NK-92 (cell line): Measurements from ENCODE around the gene TRIB2.

ENCODE experiments used
- DNase-seq: peaks from one replicate; lab custom pipeline; 2025; ENCODE audit not compliant: unreplicated experiment; lab: John Stamatoyannopoulos, UW

Gene TRIB2

DNA sequence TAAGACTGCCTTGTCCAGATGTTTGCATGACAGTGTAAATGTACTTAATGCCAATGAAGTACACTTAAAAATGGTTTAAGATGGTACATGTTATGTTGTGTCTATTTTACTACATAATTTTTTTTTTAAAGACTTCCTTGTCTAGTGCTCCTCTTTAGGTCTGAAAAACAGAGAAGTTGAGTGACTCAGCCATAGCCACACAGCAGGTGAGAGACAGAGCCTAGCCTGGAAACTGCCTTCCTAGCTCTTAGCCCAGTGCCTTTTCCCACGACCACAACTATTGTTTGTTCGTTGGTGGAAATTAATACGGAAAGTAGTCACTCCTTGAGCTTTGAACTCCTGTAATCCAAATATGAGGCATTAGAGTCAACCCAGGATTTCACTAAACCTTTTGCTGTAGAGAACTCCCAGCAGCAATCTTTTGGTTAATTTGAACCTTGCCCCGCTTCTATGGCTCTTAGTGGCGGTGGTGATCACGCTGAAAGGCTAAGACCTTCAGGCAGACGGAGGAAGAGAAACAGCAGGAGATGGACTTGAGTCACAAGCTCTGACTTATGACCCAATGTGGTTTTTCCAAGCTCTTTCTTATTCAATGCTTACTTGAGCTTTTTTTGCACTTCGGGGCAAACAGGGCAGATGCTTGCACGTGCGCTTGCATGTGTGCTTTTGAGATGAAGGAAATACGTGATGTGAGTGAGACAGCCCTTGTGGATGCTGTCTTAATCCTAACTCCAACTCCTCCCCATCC, 21.2 kb downstream of the TRIB2 start:
- DNase-seq: no peak

DNA sequence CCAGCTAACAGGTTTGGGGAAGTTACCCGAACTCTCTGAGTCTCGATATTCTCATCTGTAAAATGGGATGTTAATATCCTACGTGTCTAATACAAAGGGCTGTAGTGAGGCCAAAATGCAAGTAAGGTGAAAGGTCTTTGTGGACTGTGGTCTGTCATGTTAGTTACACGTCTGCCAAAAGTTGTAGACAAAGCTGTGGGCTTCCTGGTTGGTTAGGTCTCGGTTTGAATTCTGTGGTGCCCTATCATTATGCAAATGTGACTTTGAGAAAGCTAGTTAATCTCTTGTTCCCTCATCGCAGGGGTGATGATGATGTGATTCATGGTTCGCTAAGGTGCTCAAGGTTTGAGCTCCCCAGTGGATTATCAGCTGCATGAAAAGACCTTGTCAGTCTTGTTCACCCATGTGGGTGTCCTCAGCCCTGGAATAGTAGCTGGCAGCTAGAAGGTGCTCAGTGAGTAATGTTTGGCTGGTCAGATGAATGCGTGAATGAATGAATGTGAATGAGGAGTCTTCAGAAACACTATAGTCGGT, 23.1 kb downstream of the TRIB2 start:
- no peak for DNase-seq

DNA sequence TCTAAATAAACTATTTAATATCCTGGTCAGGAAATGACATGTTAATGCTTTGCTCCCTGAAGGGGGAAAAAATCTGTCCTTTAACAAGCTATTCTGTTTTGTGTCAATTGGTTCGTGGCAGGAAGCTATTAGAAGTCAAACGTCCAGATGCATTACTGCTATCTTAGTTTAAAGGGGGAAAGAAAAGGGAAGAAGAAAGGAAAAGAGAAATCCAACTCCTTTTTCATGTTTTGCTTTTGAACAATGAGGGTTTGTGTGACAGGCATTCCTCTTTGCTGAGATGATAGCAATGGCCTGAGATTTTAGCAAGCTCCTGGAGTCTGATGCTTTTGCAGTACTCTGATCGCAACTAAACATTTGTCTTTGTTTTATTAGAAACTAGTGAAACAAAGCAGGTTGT, 24.6 kb downstream of the TRIB2 start:
- DNase-seq: no peak

DNA sequence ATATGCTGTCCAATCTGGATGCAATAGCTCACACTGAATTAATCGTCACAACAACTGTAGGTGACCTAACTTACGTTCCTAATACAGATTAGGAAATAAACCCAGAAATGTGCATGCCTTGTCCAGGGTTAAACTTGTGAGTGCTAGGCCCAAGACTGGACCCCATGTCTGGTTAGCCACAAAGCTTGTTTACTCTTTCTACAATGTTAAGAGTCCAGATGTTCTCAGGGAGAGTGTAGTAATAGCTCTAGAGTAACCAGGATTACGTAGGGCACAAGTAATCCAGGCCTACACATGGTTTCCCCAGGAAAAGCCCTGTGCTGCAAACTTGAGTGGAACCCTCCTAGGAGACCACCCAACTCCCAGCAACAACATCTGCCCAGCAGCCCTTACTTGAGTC, 26.2 kb downstream of the TRIB2 start:
- no peak for DNase-seq

DNA sequence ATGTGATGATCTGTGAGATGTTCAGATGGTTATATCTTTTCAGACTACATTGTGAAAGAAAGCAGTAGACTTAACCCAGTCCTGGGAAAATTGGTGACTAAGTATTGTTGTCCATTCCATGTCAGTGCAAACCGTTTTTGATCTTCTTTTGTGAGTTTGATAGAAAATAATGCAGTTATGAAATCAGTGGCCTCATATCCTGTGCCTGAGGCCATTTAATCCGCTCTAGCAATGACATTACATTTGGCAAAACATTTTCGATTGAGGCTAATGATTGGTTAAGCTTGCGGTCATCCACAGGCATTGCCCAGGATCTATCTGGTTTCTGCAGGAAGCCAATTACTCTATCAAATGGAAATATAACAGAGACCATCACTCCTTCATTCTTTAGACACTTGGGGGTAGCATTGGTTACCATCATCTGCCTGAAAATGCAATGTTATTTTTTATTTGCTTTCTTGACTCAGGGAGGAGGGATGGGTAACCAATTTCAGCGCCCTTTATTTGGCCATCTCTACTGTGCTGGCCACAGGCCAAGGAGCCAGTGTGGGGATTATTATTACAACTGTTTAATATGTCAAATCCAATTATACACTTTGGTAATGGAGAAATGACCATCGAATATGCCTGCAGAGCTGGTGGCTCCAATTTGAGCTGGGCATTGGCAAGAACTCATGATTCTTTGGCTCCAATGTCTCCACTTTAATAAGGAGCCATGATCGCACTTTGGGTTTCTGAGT, 33.6 kb downstream of the TRIB2 start:
- DNase-seq: no peak

DNA sequence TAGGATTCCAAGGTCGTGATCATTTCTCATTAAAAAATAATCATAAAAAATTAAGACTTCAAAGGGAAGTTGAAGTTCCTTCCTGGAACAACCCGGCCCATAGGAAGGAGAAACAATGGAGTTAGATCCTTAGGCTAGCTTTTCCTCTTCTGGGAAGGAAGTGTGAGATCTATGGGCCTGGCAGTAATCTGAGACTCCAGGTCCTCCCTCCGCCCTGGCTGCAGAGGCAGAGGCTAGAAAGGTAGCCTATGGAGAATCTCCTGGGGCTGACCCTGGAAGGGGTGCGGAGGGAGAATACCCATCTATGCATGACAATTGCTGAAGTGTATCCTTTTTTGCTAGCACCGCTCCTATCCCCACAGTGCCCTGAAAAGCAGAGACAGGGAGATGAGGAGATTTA, 37.9 kb downstream of the TRIB2 start:
- DNase-seq: no peak

DNA sequence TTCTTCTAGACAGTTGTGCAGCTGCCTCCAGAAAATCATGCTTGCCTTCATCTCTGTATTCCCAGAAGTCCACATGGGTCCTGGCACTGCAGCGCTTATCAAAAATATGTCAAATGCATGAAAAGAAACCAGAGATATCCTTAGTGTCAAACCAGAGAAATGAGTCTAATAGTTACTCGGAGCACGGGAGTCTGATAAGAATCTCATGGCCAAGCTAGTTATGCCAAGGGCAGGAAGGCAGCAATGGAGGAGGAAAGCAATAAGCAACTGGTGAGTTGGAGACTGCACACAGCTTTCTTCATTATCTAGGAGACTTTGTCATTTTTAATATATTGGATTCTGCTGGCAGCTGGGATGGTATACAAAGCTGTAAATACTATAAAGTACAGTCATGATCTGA, 38.6 kb downstream of the TRIB2 start:
- no peak for DNase-seq

DNA sequence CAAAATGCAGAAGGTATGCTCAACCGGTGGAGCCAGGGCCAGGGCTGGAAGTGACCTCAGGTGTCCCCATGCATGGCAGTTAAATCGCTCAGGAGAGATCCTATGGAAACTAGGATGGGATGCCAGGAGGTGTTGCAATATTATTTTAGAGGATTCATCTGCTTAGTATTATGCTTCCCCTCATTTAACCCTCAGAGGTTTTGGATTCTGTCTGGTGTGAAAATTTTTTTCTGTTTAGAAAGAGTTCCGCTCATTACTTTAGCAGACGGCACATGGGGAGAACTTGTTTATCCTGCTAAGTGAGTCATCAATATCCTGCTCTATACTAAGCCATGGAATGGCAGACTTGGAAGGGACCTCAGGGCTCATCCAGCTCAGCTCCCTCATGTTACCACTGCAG, 42.5 kb downstream of the TRIB2 start:
- DNase-seq: no peak

DNA sequence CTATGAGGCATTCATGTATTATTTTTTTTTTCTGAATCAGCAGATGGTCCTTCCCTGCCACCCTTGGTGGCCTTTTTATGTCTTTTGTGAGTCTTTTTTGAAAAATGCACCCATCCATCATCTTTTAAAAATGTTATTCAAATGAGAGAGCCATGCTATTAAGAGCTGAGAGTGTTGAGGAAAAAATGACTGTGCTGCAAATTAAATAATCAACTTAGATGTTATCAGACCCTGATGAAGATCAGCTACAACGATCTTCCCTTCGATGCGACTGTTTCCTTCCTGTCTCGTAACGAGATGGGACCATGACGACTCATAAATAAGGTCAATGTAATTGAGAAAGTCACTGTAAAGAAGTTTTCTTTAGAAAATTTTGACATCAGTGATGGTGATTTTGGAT, 44.4 kb downstream of the TRIB2 start:
- no peak for DNase-seq

DNA sequence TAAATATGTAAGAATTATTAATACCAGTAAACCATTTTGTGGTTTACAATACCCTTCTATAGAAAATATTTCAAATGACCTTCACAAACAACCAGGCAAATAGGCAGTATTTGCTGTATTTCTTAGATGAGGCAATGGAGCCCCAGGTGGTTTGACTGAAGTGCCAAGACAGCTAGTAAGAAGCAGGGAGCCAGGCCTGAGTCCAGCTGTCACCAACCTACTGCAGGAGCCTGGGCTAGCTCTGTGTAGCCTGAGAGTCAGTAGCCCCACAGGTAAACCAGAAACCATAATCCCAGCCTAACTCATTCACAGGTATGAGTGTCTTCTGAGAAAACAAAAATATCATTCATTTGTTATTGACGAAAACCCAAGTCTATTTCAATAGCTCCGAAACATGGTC, 45.6 kb downstream of the TRIB2 start:
- DNase-seq: no peak

DNA sequence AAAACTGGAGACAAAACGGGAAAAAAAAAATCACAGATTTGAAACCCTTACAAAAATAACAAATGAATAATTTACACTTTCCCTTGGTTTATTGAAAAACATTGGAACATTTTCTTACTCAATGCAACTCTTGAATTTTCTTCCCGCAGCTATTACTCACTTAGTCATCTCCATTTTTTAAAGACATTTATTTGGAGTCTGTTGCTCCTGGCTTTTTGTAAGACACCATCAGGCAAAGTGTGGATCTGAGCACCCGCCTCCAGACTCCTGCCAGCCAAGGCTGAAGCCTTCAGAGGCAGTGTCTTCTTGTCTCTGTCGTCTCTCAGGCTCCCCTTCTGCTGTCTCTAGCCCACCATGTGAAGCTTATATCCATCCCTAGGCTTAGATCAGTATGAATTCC, 46.2 kb downstream of the TRIB2 start:
- DNase-seq: no peak

DNA sequence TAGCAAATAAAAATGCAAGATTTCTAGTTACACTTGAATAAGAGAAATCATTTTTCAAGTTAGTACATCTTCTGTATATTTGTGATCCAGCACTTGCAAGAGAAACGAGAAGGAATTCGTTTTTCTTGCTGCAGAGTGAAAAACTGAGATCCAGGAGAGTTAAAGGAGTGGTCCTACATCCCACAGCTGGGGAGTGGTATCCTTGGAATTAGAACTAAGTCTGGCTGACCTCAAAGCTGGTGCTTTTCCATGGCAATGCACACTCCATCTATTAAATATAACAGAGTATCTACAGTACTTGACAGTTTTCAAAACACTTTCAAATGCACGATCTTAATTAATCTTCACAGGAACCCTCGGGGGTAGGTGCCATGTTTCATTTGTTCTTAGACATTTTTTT, 46.8 kb downstream of the TRIB2 start:
- no peak for DNase-seq

DNA sequence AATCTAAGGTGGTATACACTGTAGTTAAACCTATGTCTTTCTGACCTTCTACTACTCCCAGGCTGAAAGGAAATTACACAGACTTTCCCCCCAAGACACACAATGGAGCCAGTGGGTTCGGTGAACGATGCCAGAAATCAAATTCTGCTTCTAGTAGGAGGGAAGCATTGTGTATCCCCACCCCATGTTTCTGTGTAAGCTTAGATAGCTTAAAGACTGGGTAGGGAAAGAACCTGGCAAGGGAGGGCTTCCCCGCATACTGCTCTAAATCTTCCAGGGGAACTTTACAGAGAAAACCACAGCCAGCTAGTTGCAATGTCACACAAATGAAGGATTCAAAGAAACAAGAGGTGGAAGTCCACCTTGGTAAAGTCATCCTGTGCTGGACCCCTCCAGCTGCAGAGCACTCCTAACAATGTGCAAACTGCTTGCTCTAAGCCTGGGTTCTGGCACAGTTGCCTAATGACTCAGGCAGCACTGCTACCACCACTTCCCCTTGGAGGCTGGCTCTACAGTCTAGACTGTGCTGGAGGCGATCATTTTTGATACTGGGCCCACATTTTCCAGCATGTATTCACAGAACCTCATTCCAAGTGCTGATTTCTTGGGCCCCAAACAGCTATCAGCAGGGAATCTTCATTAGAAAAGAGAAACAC, 47.5 kb downstream of the TRIB2 start:
- DNase-seq: no peak

DNA sequence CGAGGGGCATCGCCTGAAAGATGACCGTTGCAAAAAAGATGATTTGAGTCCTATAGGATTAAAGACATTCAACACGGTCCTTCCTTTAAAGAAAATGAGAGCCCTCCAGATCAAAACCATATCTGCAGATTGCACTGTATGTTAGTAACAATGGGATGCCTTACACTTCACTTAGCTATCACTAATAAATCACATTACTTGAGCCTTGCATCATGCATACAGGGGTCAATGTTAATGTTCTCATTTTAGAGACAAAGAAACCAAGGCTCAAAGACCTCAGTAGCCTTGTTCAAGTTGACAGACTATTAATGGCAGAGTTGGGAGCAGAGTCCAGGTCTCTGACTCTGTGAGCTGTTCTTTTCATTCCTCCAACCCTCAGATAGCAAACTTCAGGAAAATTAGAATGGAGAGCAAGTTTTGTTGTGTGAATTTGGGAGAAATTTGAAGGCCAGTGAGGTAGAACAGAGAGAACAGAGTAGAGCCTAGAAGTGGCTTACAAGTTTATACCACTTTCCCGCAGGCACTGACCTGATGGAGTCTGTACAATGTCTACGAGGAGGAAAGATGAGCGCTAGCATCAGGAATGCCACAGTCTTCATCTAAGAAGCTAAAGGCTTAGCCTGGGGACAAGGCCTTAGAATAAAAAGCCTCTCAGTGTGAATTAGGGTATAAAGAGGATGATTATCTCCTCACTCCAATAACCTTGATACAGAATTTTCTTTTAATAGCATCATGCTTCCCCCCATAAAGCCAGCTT, 48.3 kb downstream of the TRIB2 start:
- DNase-seq: no peak

DNA sequence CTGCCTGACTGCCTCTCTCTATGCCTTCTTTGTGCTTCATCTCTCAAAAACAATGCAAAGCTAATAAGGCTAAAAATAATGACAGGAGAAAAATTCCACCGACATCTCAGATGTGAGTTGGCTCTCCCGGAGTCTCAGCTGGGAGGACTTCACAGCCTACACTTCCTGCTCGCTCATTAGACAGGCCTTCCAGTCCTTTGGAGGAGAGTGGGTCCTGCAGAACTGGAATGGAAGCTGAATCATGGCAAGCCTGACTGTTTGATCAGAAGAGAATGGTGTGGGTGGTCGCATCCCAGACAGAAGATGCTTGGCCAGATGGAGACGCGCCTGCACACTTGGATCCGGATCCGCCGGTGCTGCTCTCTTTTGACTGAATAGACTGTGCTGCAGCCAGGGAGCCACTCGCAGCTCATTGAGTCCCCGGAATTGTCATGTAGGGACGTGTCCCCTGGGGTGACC, 49.7 kb downstream of the TRIB2 start:
- DNase-seq: no peak

DNA sequence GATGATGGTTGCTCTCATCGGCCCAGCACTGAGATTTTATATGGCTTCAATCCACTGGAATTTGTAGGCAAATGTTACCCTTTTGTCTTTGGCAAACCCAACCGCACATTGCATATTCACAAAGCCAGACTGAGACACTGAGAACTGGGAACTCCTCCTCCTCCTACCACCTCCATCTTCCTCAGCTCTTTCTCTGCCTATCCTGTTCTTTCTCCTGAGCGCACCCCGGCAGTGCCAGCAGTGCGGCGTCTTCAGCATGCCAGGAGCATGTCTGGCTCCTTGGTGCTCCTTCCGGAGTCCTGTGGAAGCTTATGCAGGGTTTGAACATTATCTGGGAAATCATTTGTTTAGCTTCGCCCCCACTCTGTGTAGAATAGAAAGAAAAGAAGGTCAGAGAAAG, 50.8 kb downstream of the TRIB2 start:
- DNase-seq: no peak

DNA sequence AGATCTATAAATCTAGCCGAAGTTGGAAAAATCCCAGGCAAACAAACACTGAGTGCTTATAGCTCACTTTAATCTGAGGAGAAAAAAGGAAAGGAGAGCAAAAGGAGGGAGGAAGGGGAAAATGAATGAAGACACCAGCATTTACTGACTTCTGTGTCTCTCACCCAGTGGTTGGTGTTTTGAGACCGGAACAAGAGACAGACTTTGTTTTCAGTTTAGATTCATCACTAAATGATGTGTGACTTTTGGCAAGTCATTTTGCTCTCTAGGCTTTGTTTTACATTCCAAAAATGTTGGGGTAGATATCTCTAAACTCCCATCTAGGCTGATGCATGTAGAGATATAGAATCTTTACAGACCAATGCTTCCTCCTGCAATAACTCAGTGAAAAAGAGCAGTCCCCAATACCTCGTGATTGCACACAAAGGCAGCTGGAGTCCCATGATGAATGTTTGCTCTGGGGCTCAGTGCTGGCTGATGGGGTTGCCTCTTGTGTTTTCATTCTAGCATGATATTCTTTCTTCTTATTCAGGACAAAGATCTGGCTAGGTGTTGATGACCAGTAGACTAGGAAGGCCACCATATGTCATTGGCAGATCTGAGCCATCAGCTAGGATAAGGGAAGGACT, 51.4 kb downstream of the TRIB2 start:
- DNase-seq: no peak

DNA sequence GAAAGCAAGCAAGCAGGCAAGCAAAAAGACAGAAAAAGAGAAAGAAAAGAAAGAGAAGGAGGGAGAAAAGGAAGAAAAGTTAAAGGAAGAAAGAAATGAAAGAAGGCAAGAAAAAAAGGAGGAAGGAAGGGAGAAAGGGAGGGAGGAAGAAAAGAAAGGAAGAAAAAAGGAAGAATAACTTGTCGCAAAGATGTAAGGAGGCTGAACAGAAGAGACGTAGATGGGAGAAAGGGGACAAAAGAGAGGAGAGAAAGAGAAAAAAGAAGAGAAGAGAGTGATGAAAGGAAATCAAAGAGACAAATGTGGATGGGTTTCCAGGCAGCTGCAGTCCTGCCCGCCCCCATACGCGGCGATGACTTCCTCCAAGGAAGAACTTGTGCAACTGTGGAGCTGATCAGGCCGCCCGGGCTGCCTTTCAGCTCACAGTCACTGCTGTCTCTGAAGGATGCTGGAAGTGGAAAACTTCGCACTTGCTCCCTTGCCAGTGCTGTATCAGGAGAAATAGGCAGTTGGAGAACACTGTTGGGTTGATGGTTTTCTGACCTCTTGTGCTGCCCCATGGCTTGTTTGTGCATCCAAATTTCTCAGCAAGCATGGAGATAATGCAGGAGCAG, 52.9 kb downstream of the TRIB2 start:
- DNase-seq: no peak

DNA sequence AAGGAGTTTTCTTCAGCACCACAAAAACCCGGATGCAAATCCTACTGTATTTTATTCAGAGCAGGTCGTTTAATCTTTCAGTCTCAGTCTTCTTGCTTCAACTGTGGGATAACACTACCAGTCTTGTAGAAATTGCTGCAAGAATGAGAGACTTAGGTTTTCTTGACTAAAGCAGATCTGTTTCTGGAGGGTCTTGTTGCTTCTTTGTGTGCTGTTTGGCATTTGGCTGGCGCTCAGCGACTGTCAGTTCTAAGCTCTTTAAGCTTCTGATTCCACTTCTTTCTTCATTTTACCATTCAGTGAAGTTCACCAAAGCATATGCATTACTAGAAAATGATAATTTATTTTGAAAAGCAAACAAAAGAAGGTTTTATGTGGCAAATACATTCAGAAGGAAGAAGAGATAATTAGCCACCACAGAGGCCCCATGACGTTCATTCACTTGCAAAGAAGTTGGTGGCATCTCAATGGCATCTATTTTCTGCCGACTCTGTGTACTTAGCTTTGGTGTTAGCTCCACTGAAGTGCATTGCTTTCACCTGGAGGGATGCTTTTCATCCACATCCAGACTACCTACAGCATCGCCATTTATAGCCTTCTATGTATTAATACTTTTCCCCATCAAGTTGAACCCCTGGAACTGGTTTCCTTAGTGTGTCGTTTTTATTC, 53.7 kb downstream of the TRIB2 start:
- DNase-seq: no peak

DNA sequence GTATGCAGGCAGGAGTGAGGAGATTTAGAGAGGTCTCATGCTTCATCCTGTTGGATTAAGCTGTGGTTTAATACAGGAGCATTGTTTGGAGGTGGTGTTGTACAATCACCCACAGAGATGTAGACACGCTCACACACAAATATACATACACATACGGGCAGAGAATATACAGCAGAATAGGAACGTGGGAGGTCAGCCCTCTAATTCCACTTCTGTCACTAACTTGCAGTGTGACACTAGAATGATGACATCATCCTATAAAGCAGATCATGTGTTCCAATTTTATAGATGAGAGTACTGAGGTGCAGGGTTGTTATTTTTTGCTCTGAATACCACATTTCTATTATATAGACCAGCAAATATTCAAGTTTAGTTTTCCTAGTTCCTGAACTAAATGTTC, 54.4 kb downstream of the TRIB2 start:
- DNase-seq: no peak
